IMR-90 (cell line): ENCODE measurements around the gene CTSH. TPM values are rescaled to one million over a fixed set of nuclear protein-coding genes. Genes with fewer than 3 reads are reported as not detected.

Source experiments
- ATAC-seq: fragments of 200-7000 bp; cut with Tn5 transposase; 2 replicates; pipeline ENCODE4 v1.9.1; 2020; ENCODE audit warnings: low read depth, mild to moderate bottlenecking, moderate library complexity
- BruUV-seq: library from RNA; stranded (reverse); fragments of 400-500 nt; replicated peaks from 2 replicates; lab custom pipeline; 2021; lab: Mats Ljungman, UMichigan
- CTCF ChIA-PET: fragments of 300-600 bp; formaldehyde crosslinking; extraction: SDS; loops from one replicate; lab custom pipeline; 2021; ENCODE audit warnings: antibody characterized with exemption; lab: Yijun Ruan, JAX
- POLR2A ChIA-PET: fragments of 300-600 bp; sonication (Branson Sonifier 250); formaldehyde crosslinking; loops from one replicate; lab custom pipeline; 2022; ENCODE audit warnings: antibody characterized with exemption; ENCODE audit not compliant: unreplicated experiment; lab: Charles Lee
- DNase-seq: peaks from one replicate; pipeline ENCODE4 v3.0.0; 2013
- H2AFZ ChIP-seq: replicated peaks from 2 replicates; pipeline ENCODE3; 2013; ENCODE audit warnings: low read length, mild to moderate bottlenecking; ENCODE audit not compliant: poor library complexity
- H2AK5ac ChIP-seq: 2 replicates; pipeline ENCODE4 v1.6.1; 2013; ENCODE audit warnings: low read depth, low read length, inconsistent platforms
- H2AK9ac ChIP-seq: replicated peaks from 2 replicates; pipeline ENCODE3; 2013; ENCODE audit warnings: mild to moderate bottlenecking, low read depth, low read length, moderate library complexity; ENCODE audit not compliant: poor library complexity
- H2BK120ac ChIP-seq: 2 replicates; pipeline ENCODE4 v1.6.1; 2013; ENCODE audit warnings: low read depth, low read length, inconsistent platforms
- H2BK15ac ChIP-seq: 3 replicates; pipeline ENCODE4 v1.6.1; 2013; ENCODE audit warnings: low read depth, low read length, inconsistent platforms
- H2BK20ac ChIP-seq: 2 replicates; pipeline ENCODE4 v1.6.1; 2013; ENCODE audit warnings: low read depth, mild to moderate bottlenecking, inconsistent platforms, low read length, moderate library complexity
- H2BK5ac ChIP-seq: 2 replicates; pipeline ENCODE4 v1.6.1; 2013; ENCODE audit warnings: mild to moderate bottlenecking, low read depth, low read length, inconsistent platforms; ENCODE audit not compliant: poor library complexity, severe bottlenecking
- H3K14ac ChIP-seq: replicated peaks from 2 replicates; pipeline ENCODE4 v1.6.1; 2013; ENCODE audit warnings: low read depth, low read length, inconsistent platforms
- H3K18ac ChIP-seq: 2 replicates; pipeline ENCODE4 v1.6.1; 2013; ENCODE audit warnings: low read depth, low read length, control low read depth
- H3K23ac ChIP-seq: 2 replicates; pipeline ENCODE4 v1.6.1; 2013; ENCODE audit warnings: low read depth, low read length, inconsistent platforms
- H3K27ac ChIP-seq: 2 replicates; pipeline ENCODE4 v1.5.1; 2013; ENCODE audit warnings: mild to moderate bottlenecking, control low read depth, low read length; ENCODE audit not compliant: insufficient read depth
- H3K27me3 ChIP-seq: 2 replicates; pipeline ENCODE4 v1.6.1; 2013; ENCODE audit warnings: low read length; ENCODE audit not compliant: control insufficient read depth, insufficient read depth
- H3K36me3 ChIP-seq: 2 replicates; pipeline ENCODE4 v1.6.1; 2013; ENCODE audit warnings: low read length, mixed read lengths; ENCODE audit not compliant: control insufficient read depth, insufficient read depth
- H3K4ac ChIP-seq: 2 replicates; pipeline ENCODE4 v1.6.1; 2013; ENCODE audit warnings: low read depth, low read length, inconsistent platforms
- H3K4me1 ChIP-seq: 2 replicates; pipeline ENCODE4 v1.6.1; 2013; ENCODE audit warnings: low read length, mixed read lengths; ENCODE audit not compliant: control insufficient read depth, insufficient read depth
- H3K4me2 ChIP-seq: 2 replicates; pipeline ENCODE4 v1.6.1; 2013; ENCODE audit warnings: low read depth, mild to moderate bottlenecking, control low read depth, low read length, moderate library complexity
- H3K4me3 ChIP-seq: 2 replicates; pipeline ENCODE4 v1.5.1; 2013; ENCODE audit warnings: low read depth, mild to moderate bottlenecking, control low read depth, low read length, moderate library complexity; ENCODE audit not compliant: insufficient read depth
- H3K56ac ChIP-seq: 2 replicates; pipeline ENCODE4 v1.6.1; 2013; ENCODE audit warnings: low read length, inconsistent platforms; ENCODE audit not compliant: insufficient read depth; ENCODE audit errors: extremely low read depth
- H3K79me1 ChIP-seq, 2 experiments: 2 replicates each; pipeline ENCODE4 v1.6.1; 2013; ENCODE audit warnings: low read length in 2 of 2, inconsistent platforms in 1 of 2, low read depth in 1 of 2
- H3K9ac ChIP-seq: 2 replicates; pipeline ENCODE4 v1.6.1; 2013; ENCODE audit warnings: low read depth, low read length, control low read depth
- H3K9me1 ChIP-seq: 2 replicates; pipeline ENCODE4 v1.6.1; 2013; ENCODE audit warnings: low read length, inconsistent platforms; ENCODE audit not compliant: insufficient read depth
- H3K9me3 ChIP-seq: 2 replicates; pipeline ENCODE4 v1.6.1; 2013; ENCODE audit warnings: low read length; ENCODE audit not compliant: control insufficient read depth, insufficient read depth
- H4K20me1 ChIP-seq: 2 replicates; pipeline ENCODE4 v1.6.1; 2013; ENCODE audit warnings: low read length, inconsistent platforms; ENCODE audit not compliant: insufficient read depth
- H4K5ac ChIP-seq: 2 replicates; pipeline ENCODE4 v1.6.1; 2013; ENCODE audit warnings: mild to moderate bottlenecking, low read depth, low read length, control low read depth
- H4K8ac ChIP-seq, 2 experiments: 2 replicates each; pipeline ENCODE4 v1.6.1; 2013; ENCODE audit warnings: low read depth in 2 of 2, low read length in 2 of 2, control low read depth in 1 of 2, inconsistent platforms in 1 of 2
- H4K91ac ChIP-seq: 2 replicates; pipeline ENCODE4 v1.6.1; 2013; ENCODE audit warnings: low read depth, low read length, inconsistent platforms; ENCODE audit not compliant: insufficient read depth
- BHLHE40 ChIP-seq: fragments of 150-350 bp; IDR thresholded peaks from 2 replicates; pipeline ENCODE4 v1.6.1; 2016; ENCODE audit warnings: mild to moderate bottlenecking, low read depth, low read length
- CEBPB ChIP-seq: IDR thresholded peaks from 2 replicates; pipeline ENCODE4 v1.6.1; 2012; ENCODE audit warnings: low read depth, low read length, improper control_type of control experiment
- CHD1 ChIP-seq: IDR thresholded peaks from 2 replicates; pipeline ENCODE4 v1.6.1; 2012; ENCODE audit warnings: low read depth, low read length, improper control_type of control experiment
- CTCF ChIP-seq: conservative IDR thresholded peaks from 2 replicates; pipeline ENCODE4 v1.5.1; 2012; ENCODE audit warnings: mild to moderate bottlenecking, low read depth, low read length, improper control_type of control experiment
- ELK1 ChIP-seq: fragments of 150-350 bp; IDR thresholded peaks from 2 replicates; pipeline ENCODE4 v1.6.1; 2016; ENCODE audit warnings: low read depth, mild to moderate bottlenecking, low read length, moderate library complexity, borderline replicate concordance
- FOS ChIP-seq: fragments of 150-350 bp; IDR thresholded peaks from 2 replicates; pipeline ENCODE4 v1.6.1; 2016; ENCODE audit warnings: low read depth, low read length
- MAFK ChIP-seq: IDR thresholded peaks from 2 replicates; pipeline ENCODE4 v1.6.1; 2012; ENCODE audit warnings: low read depth, low read length, improper control_type of control experiment
- MAZ ChIP-seq: IDR thresholded peaks from 2 replicates; pipeline ENCODE4 v1.6.1; 2012; ENCODE audit warnings: low read depth, mild to moderate bottlenecking, low read length, improper control_type of control experiment, moderate library complexity, borderline replicate concordance
- MXI1 ChIP-seq: IDR thresholded peaks from 2 replicates; pipeline ENCODE4 v1.6.1; 2012; ENCODE audit warnings: low read depth, mild to moderate bottlenecking, low read length, moderate library complexity, borderline replicate concordance
- NFE2L2 ChIP-seq: fragments of 150-350 bp; IDR thresholded peaks from 2 replicates; pipeline ENCODE4 v1.6.1; 2016; ENCODE audit warnings: low read depth, mild to moderate bottlenecking, low read length
- RAD21 ChIP-seq: IDR thresholded peaks from 2 replicates; pipeline ENCODE4 v1.6.1; 2012; ENCODE audit warnings: low read length, improper control_type of control experiment
- RCOR1 ChIP-seq: IDR thresholded peaks from 2 replicates; pipeline ENCODE4 v1.6.1; 2012; ENCODE audit warnings: mild to moderate bottlenecking, low read length, improper control_type of control experiment; ENCODE audit not compliant: insufficient replicate concordance
- RFX5 ChIP-seq: IDR thresholded peaks from 2 replicates; pipeline ENCODE4 v1.8.0; 2012; ENCODE audit warnings: low read depth, mild to moderate bottlenecking, low read length, moderate library complexity
- SMC3 ChIP-seq: fragments of 150-350 bp; IDR thresholded peaks from 2 replicates; pipeline ENCODE4 v1.6.1; 2016; ENCODE audit warnings: low read depth, mild to moderate bottlenecking, antibody characterized with exemption, low read length, moderate library complexity
- USF2 ChIP-seq: fragments of 150-350 bp; IDR thresholded peaks from 2 replicates; pipeline ENCODE4 v1.6.1; 2017; ENCODE audit warnings: mild to moderate bottlenecking, antibody characterized with exemption, low read length, low read depth
- WGBS, 2 experiments: methylation state at CpG; one replicate each; pipeline versions ENCODE4 v1.1.5 to v1.1.7; 2013; ENCODE audit warnings: missing lambda C conversion rate in 2 of 2; ENCODE audit not compliant: insufficient read length in 1 of 2; ENCODE audit errors: extremely low coverage in 2 of 2; 5-methylcytosine and 5-hydroxymethylcytosine counted together
- dilution Hi-C: fragments of 300-500 bp; cut with HindIII; formaldehyde crosslinking; loops from one replicate; pipeline ENCODE4 v1.14.3; 2018; ENCODE audit warnings: low sequenced_read_pairs; ENCODE audit not compliant: unreplicated experiment
- in situ Hi-C: fragments of 300-500 bp; cut with MboI; formaldehyde crosslinking; loops from 3 replicates; pipeline ENCODE4 v1.14.3; 2019; ENCODE audit warnings: low sequenced_read_pairs, inconsistent platforms, mixed read lengths
- intact Hi-C: fragments of 100-400 bp; cut with micrococcal nuclease; formaldehyde crosslinking; loops from 2 replicates; pipeline ENCODE4 v1.10.0; 2022
- polyA plus RNA-seq, 3 experiments: library from polyadenylated mRNA; depleted of rRNA; stranded (reverse); fragments of >200 nt; gene quantifications; 2 replicates each; pipeline ENCODE4 v1.2.3, GENCODE V29; 2012; ENCODE audit warnings: low replicate concordance in 1 of 3
- total RNA-seq: library from RNA; depleted of rRNA; stranded (reverse); fragments of >200 nt; gene quantifications from 2 replicates; pipeline ENCODE4 v1.2.3, GENCODE V29; 2012

The CTSH gene
- total and polyA plus RNA-seq, 2 of the 4 experiments (the other 2 are of a cell fraction), result 11.7 to 13.9 TPM

- POLR2A ChIA-PET, result no interaction called here
- Histone ChIP-seq H2BK15ac (no peak overlapping the region), H2BK120ac (no peak overlapping the region), H2AFZ (no peak overlapping the region), H3K56ac (no peak overlapping the region), H3K4me3 (no peak overlapping the region), H4K5ac (no peak overlapping the region), H3K4me1 (peaks cover 6% of the 10 kb centered on the region), H2BK20ac (no peak overlapping the region), H4K8ac (no peak overlapping the region), H3K9me1 (peaks cover 30% of the 10 kb centered on the region), H3K14ac (no peak overlapping the region), H2AK5ac (no peak overlapping the region), H4K91ac (no peak overlapping the region), H2BK5ac (no peak overlapping the region), H3K79me1 (peaks cover 0 to 5% of the 10 kb centered on the region in 2 experiments; a peak in 1 of 4 replicates), H3K4ac (no peak overlapping the region), H2AK9ac (peak overlapping the region; percentile 20), H3K4me2 (no peak overlapping the region), H3K9me3 (no peaks in the 10 kb centered on the region), H3K9ac (no peak overlapping the region), H3K27ac (no peak overlapping the region), H3K18ac (no peak overlapping the region), H3K23ac (no peak overlapping the region), H3K27me3 (no peaks in the 10 kb centered on the region), H3K36me3 (peaks cover 39% of the 10 kb centered on the region), H4K20me1 (peaks cover 16% of the 10 kb centered on the region; the same call in 1 of the 2 replicates)
- no peak for DNase-seq
- no peak for ATAC-seq
- BruUV-seq, result no TSS peak
- WGBS, 2 experiments, result 91% methylated on average over 3 of the region's 5 CpGs; no CpG with 5 or more reads in 1 of the 2 experiments
- in situ Hi-C loops (no loop called here), dilution Hi-C loops (no loop called here), intact Hi-C loops (no loop called here)
- CTCF ChIA-PET, result no interaction called here
- TF ChIP-seq RAD21 (no peak), CEBPB (no peak), RFX5 (no peak), USF2 (no peak), FOS (no peak), BHLHE40 (no peak), RCOR1 (no peak), ELK1 (no peak), CTCF (no peak), MXI1 (no peak), MAZ (no peak), SMC3 (no peak), MAFK (no peak), CHD1 (no peak), NFE2L2 (no peak)
Measured at GRCh38 chr15:78925956-78926743, 18.7 kb downstream of the CTSH start.
